Subcutaneous abdominal adipose tissue (tissue), 5 donors: ENCODE data around the gene EEF1AKMT3.

Experiments
- H3K27ac ChIP-seq: one replicate; pipeline ENCODE4 v1.7.0; 2013; ENCODE audit warnings: low read depth, mild to moderate bottlenecking, inconsistent platforms, low read length, moderate library complexity
- H3K27me3 ChIP-seq, 5 donors: one replicate each; pipeline ENCODE4 v1.7.0; 2013; ENCODE audit warnings: low read length in 5 of 5, inconsistent platforms in 1 of 5; ENCODE audit not compliant: control insufficient read depth in 5 of 5, insufficient read depth in 4 of 5
- H3K36me3 ChIP-seq, 5 donors: one replicate each; pipeline ENCODE4 v1.7.0; 2013; ENCODE audit warnings: low read length in 5 of 5; ENCODE audit not compliant: control insufficient read depth in 5 of 5, insufficient read depth in 5 of 5
- H3K4me1 ChIP-seq, 5 donors: one replicate each; pipeline ENCODE4 v1.7.0; 2013; ENCODE audit warnings: low read length in 5 of 5, mild to moderate bottlenecking in 3 of 5, moderate library complexity in 1 of 5; ENCODE audit not compliant: control insufficient read depth in 5 of 5, insufficient read depth in 5 of 5
- H3K4me3 ChIP-seq, 5 donors: one replicate each; pipeline ENCODE4 v1.7.0; 2013; ENCODE audit warnings: low read length in 5 of 5, low read depth in 1 of 5
- H3K9ac ChIP-seq, 5 donors: one replicate each; pipeline ENCODE4 v1.7.0; 2013; ENCODE audit warnings: low read length in 5 of 5, mild to moderate bottlenecking in 4 of 5, moderate library complexity in 3 of 5
- H3K9me3 ChIP-seq, 5 donors: one replicate each; pipeline ENCODE4 v1.7.0; 2013; ENCODE audit warnings: low read length in 5 of 5; ENCODE audit not compliant: control insufficient read depth in 5 of 5
- donor health status: healthy.
- donor health status: healthy.
- donor health status: healthy.
- donor health status: healthy.
- donor health status: healthy.

The EEF1AKMT3 gene

GRCh38 chr12:57756406-57757341 lies 15.7 kb upstream of the EEF1AKMT3 start:
- no peak overlapping the region for H3K27ac ChIP-seq
- H3K9ac ChIP-seq = peak overlapping the region in 1 of 5 donors; percentile 74

GRCh38 chr12:57757771-57758170 lies 14.6 kb upstream of the EEF1AKMT3 start:
- peaks cover 0 to 19% (median 14%) of the 10 kb centered on the region in 5 donors for H3K36me3 ChIP-seq
- no peak overlapping the region for H3K9ac ChIP-seq
- H3K27ac ChIP-seq = no peak overlapping the region
- no peak overlapping the region for H3K4me3 ChIP-seq
- H3K27me3 ChIP-seq = peaks cover 0 to 2% (median 0%) of the 10 kb centered on the region in 5 donors
- H3K4me1 ChIP-seq = peaks cover 2 to 23% (median 17%) of the 10 kb centered on the region in 5 donors
- peaks cover 0 to 16% (median 3%) of the 10 kb centered on the region in 5 donors for H3K9me3 ChIP-seq

More at GRCh38 chr12:57756406-57757341, 15.7 kb upstream of the EEF1AKMT3 start:
- Histone ChIP-seq H3K4me1 (peaks cover 2 to 33% (median 23%) of the 10 kb centered on the region in 5 donors), H3K36me3 (peaks cover 0 to 19% (median 14%) of the 10 kb centered on the region in 5 donors), H3K27me3 (no peaks in the 10 kb centered on the region), H3K4me3 (peak overlapping the region in 4 of 5 donors; percentile 58 to 76 (median 69)), H3K9me3 (peaks cover 0 to 16% (median 3%) of the 10 kb centered on the region in 5 donors)

GRCh38 chr12:57758552-57759359 lies 13.7 kb upstream of the EEF1AKMT3 start:
- Histone ChIP-seq H3K36me3 (peaks cover 0 to 19% (median 14%) of the 10 kb centered on the region in 5 donors), H3K27ac (no peak overlapping the region), H3K4me1 (peaks cover 2 to 19% (median 14%) of the 10 kb centered on the region in 5 donors), H3K4me3 (no peak overlapping the region), H3K9me3 (peaks cover 0 to 16% (median 3%) of the 10 kb centered on the region in 5 donors), H3K9ac (no peak overlapping the region), H3K27me3 (peaks cover 4 to 12% (median 6%) of the 10 kb centered on the region in 5 donors)

- H3K9me3 ChIP-seq = peaks cover 0 to 16% (median 3%) of the 10 kb centered on the region in 5 donors
- H3K27me3 ChIP-seq = peaks cover 11 to 19% (median 13%) of the 10 kb centered on the region in 5 donors
- peaks cover 0 to 19% (median 14%) of the 10 kb centered on the region in 5 donors for H3K36me3 ChIP-seq
- H3K27ac ChIP-seq = no peak overlapping the region
- H3K4me1 ChIP-seq = peaks cover 0 to 17% (median 13%) of the 10 kb centered on the region in 5 donors
- H3K4me3 ChIP-seq = no peak overlapping the region
- H3K9ac ChIP-seq = no peak overlapping the region
These were observed 12.9 kb upstream of the EEF1AKMT3 start for GRCh38 chr12:57759360-57759980.

DNA sequence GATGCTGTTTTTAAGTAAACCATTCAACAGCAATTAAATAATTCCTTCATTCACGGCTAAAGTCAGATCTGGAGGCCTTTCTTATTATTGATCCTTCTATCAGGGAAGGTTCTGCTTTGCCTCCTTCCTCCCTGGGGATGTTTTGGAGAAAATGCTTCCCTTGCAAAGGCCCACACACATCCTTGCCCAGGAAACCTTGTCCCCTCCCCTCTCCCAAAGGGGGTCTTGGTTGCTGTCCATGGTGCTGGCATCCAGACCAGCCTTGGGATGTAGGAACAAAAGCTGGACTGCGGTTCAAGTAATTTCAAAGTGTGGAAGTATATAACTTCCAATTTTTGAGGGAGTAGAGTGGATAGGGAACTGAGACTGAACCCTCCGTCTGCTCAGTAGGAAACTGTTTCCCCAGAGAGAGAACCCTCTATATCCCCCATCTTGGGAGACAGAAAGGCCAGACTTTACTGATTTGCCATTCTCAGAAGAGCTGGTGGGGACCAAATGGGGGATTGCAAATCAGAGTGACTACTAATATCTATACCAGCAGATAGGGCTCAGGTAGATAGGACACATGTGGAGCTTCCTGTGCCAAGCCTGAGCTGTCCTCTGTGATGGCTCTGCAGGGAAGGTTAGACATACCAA lies 11.9 kb upstream of the EEF1AKMT3 start:
- Histone ChIP-seq H3K9me3 (peaks cover 0 to 16% (median 3%) of the 10 kb centered on the region in 5 donors), H3K27ac (no peak overlapping the region), H3K4me3 (no peak overlapping the region), H3K27me3 (peaks cover 21 to 29% (median 22%) of the 10 kb centered on the region in 5 donors), H3K36me3 (peaks cover 0 to 19% (median 14%) of the 10 kb centered on the region in 5 donors), H3K9ac (no peak overlapping the region), H3K4me1 (peaks cover 2 to 24% (median 20%) of the 10 kb centered on the region in 5 donors)

- Histone ChIP-seq H3K9me3 (peaks cover 0 to 16% (median 3%) of the 10 kb centered on the region in 5 donors), H3K4me3 (no peak overlapping the region), H3K9ac (no peak overlapping the region), H3K36me3 (peaks cover 0 to 19% (median 14%) of the 10 kb centered on the region in 5 donors), H3K27me3 (peaks cover 31 to 39% (median 32%) of the 10 kb centered on the region in 5 donors), H3K27ac (no peak overlapping the region), H3K4me1 (peaks cover 2 to 25% (median 23%) of the 10 kb centered on the region in 5 donors)
These were observed 10.9 kb upstream of the EEF1AKMT3 start for GRCh38 chr12:57761391-57761998.

DNA sequence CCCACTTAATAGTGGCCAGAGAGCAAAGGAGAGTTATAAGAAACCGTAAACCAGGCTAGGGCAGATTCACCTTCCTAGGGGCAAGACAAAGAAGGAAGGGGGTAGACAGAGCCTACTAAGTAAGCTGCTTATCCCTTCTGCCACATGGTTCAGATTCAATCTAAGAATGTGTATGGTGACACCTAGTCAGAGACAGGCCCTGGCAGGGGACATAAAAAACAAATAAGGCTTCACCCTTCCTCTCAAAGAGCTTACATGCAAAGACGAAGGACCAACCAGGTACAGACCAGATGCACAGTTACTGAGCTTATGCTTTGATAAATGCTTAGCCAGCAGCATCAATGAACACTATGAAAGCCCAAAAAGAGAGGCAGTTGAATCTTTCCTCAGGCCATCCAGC lies 10.0 kb upstream of the EEF1AKMT3 start:
- H3K9me3 ChIP-seq = peaks cover 0 to 16% (median 3%) of the 10 kb centered on the region in 5 donors
- peaks cover 38 to 46% (median 42%) of the 10 kb centered on the region in 5 donors for H3K27me3 ChIP-seq
- no peak overlapping the region for H3K4me3 ChIP-seq
- H3K36me3 ChIP-seq = peaks cover 0 to 19% (median 14%) of the 10 kb centered on the region in 5 donors
- H3K4me1 ChIP-seq = peaks cover 2 to 28% (median 25%) of the 10 kb centered on the region in 5 donors
- H3K27ac ChIP-seq = no peak overlapping the region
- H3K9ac ChIP-seq = no peak overlapping the region

GRCh38 chr12:57763881-57764661 lies 8.3 kb upstream of the EEF1AKMT3 start:
- Histone ChIP-seq H3K27me3 (peaks cover 38 to 46% (median 45%) of the 10 kb centered on the region in 5 donors), H3K36me3 (peaks cover 3 to 10% (median 6%) of the 10 kb centered on the region in 5 donors), H3K4me3 (peak overlapping the region in 1 of 5 donors; percentile 36), H3K4me1 (peaks cover 2 to 28% (median 25%) of the 10 kb centered on the region in 5 donors), H3K27ac (no peak overlapping the region), H3K9ac (no peak overlapping the region), H3K9me3 (peaks cover 0 to 2% (median 0%) of the 10 kb centered on the region in 5 donors)
